Measurements from ENCODE around the gene CANT1.
"Not testable (repeated sequence)": the region's sequence is repeated elsewhere in the genome, so short reads cannot be mapped to it uniquely, and the experiment has no call there.

Gene CANT1

GRCh38 chr17:79027274-79027924, 17.8 kb upstream of the CANT1 start:
- no peak for DNase-seq

- DNase-seq, result peak; percentile 72
Observed at GRCh38 chr17:79026376-79027273, 17.1 kb upstream of the CANT1 start.

DNA sequence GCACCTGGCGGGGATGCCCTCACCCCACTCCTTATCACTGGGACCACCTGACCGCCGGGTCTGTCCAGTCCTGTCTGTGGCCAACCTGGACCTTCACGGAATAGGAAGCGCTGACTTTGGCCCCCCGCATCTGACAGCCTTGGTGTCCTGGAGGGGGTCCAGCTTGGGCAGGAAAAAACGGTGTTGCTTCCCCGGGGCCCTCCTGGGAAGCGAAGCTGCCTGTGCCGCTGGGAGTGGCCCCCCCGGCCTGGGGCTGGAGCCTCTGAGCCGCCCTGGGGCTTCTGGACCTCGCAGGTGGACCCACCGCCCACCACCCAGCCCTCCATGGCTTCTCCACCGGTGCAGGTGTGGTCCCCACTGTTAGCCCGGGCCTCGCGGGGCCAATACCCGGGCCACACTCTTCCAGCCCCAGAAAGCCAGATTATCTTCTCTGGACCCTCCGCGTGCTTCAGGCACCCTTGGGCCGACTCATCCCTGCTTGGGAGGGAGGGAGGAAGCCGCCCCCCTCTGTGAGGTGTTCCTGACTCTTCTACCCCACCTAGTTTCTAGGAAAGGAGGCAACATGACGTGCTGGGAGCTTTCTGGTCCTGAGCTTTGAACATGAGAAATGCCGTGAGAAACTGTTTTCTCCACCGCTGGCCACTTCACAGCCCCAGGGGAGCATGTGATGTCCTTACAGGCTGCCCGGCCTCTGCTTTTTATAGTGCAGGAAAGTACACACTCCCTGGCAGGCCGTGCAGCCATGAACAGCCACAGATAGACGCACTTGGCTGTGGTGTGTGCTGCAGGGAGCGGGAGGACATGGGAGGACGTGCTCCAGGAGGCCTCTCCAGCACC, 15.6 kb upstream of the CANT1 start:
- DNase-seq, result no peak

GRCh38 chr17:79023886-79024771, 14.6 kb upstream of the CANT1 start, which contains the start of gene C1QTNF1:
Gene C1QTNF1, plus strand, starts transcription at chr17:79024169. Its CDS starts 19,800 bp downstream, at chr17:79043969.
- no peak for DNase-seq

DNA sequence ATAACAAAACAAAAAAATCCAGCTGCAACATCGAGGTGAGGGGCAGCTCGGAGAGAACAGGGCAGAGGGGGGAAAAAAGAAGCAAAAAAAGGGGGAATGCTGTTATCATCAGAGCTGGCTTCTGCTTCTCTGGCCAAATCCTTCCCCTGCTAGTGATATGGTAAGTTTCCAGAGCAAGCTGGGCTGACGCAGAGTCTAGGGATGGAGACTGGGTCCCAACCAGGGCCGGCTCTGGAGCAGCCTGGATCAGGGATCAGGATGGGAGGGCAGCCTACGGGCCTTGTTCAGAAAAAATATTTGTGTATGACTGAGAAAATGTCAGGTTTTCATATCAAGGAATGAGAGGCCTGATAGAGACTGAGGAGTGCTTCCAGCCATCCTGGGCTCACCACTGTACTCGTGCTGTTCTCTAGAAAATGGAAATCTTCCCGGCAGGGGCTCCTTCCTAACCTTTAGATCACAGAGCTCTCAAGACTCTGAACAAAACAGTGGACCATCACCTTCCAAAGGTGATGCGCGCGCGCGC, 13.7 kb upstream of the CANT1 start:
- no peak for DNase-seq

GRCh38 chr17:79022507-79022991, 13.0 kb upstream of the CANT1 start:
- no peak for DNase-seq

- not testable (repeated sequence) for DNase-seq
Observed at GRCh38 chr17:79021929-79022328, 12.4 kb upstream of the CANT1 start.

DNA sequence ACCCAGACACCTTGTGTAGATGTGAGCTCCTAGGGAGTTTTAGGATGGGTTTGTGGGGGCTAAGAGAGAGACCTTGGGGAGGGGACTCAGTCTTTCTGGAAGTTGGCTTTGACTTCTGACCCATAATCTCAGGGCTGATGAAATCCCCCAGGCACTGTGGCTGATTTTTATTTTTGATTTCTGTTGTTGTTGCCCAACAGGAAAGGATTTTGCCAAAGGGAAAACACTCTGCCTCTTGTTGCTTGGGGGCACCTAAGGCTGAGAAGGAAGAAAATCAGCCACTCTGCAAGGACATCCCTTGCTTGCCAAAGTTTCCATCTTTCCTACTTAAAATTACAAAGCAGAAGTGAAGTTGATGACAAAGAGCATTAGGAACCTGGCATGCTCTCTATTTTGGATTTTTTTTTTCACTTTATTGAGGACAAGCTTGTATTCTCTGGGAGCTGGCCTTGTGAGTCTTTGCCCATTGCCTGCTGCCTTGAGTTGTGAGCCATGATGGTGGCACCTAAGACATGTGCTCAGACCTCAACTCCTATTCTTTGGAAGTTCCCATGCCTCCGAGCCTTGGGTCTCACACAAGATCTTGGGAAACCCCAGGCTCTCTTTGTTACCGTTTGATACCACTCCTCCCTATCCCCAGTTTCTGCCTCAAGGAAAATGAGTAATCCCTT, 11.2 kb upstream of the CANT1 start:
- no peak for DNase-seq

- DNase-seq, result peak; percentile 36
Observed at GRCh38 chr17:79019632-79020584, 10.3 kb upstream of the CANT1 start.

DNA sequence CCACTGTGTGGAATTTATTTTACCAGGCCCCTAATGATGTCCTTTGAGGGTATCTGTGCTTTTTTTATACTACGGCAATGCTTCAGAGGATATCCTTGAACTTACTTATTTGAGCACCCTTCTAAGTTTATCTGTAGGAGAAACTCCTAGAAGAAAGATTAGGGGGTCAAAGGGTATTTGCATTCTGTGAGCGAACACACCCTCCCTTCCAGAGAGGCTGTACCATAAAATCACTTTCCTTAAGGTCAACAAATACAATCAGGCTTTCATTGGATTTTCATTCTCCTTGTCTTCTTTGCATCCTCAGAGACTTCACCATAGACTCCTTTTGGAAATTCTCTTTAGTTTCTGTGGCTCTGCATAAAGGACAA, 9.7 kb upstream of the CANT1 start:
- no peak for DNase-seq

GRCh38 chr17:79018370-79018695, 8.8 kb upstream of the CANT1 start:
- DNase-seq, result no peak

DNA sequence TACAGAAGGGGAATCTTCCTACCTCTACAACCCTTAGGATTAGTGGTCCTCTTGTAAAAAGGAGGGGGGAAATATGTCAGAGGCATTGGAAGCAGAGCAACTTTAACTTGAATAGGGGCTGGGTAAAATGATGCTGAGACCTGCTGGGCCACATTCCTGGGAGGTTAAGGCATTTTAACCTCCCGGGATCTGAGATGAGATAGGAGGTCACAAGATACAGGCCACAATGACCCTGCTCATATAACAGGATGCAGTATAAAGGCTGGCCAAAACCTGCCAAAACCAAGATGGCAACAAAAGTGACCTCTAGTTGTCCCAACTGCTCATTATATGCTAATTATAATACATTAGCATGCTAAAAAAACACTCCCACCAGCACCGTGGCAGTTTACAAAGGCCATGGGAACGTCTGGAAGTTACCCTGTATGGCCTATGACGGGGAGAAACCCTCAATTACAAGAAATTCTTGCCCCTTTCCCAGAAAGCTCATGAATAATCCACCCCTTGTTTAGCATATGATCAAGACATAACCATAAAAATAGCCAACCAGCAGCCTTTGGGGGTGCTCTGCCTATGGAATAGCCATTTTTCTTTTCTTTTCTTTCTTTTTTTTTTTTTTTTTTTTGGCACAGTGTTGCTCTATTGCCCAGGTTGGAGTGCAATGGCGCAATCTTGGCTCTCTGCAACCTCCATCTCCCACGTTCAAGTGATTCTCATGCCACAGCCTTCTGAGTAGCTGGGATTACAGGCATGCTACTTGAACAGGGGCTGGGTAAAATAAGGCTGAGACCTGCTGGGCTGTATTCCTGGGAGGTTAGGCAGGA, 8.2 kb upstream of the CANT1 start:
- DNase-seq, result no peak

GRCh38 chr17:79014158-79014758, 4.7 kb upstream of the CANT1 start:
- no peak for DNase-seq

- no peak for DNase-seq
Observed at GRCh38 chr17:79012563-79013134, 3.1 kb upstream of the CANT1 start.

DNA sequence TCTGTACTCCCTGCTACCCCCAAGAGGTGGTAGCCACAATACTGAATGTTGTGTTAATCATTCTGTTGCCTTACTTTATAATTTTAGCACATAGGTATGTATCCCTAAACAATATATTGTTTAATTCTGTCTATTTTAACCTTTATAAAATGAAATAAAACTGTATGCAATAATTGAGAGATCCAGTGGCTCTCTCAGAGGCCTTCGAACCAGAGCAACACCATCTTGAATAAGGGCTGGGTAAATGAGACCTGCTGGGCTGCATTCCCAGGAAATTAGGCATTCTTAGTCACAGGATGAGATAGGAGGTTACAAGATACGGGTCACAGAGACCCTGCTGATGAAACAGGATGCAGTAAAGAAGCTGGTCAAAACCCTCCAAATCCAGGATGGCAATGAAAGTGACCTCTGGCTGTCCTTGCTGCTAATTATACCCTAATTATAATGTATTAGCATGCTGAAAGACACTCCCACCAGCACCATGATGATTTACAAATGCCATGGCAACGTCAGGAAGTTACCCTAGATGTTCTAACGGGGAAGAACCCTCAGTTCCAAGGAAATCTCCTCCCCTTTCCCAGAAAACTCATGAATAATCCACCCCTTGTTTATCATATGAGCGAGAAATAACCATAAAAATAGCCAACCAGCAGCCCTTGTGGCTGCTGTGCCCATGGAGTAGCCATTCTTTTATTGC, 2.0 kb upstream of the CANT1 start:
- no peak for DNase-seq

DNA sequence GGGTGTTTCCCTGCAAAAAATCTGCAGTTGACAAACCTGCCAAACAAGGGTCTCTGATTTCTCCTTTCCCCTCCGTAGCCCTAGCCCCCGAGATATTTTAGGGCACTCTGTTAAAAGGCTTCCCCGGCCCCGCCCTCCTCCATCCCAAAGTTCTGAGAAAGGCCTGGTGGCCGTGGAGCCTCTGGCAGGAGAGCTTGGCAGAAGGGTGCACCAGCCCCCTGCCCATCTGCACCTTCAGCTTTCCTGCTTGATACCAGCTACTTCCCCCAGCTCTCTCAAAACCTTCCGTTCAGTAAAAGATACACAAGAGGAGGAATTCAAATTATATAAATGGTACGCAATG, 711 bp upstream of the CANT1 start:
- no peak for DNase-seq

DNA sequence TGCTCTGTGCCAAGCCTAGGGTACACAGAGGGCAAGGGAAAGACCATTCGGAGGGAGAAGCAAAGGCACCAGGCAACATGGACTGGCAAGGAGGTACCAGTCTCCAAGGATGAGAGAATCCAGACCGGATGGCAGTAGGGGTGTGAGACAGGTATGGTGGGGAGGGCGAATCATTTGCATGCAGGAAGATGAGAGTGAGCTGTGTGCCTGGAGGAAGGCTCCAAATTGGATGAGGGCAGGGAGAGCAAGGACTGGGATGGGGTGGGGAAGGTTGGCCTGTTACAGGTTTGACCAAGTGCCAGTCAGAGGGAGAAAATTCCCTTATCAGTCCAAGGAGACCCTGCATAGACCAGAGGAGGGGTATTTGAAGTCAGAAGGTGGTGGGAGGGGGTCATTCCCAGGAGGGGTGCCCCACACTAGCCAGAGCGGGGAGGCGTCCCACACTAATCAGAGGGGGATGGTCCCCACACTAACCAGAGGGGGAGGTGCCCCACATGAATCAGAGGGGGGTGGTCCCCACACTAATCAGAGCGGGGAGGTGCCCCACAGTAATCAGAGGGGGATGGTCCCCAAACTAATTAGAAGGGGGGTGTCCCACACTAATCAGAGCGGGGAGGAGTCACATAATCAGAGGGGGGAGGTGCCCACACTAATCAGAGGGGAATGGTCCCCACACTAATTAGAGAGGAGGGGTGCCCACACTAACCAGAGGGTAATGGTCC, 737 bp downstream of the CANT1 start:
- no peak for DNase-seq

Data from kidney glomerular epithelial cell (primary cell).